Measurements from ENCODE around the gene SLC44A5.
A peak's percentile ranks its signal among the peaks of the same experiment; 100 is the strongest.
"Not testable (repeated sequence)": the region's sequence is repeated elsewhere in the genome, so short reads cannot be mapped to it uniquely, and the experiment has no call there.

SLC44A5 gene

GRCh38 chr1:75449998-75450397 is 160.9 kb downstream of the SLC44A5 start:
- DNase-seq (ENCODE audit: low spot score): no peak

- no peak for DNase-seq (ENCODE audit: low spot score)
Observed at GRCh38 chr1:75444220-75444619, 166.7 kb downstream of the SLC44A5 start.

DNA sequence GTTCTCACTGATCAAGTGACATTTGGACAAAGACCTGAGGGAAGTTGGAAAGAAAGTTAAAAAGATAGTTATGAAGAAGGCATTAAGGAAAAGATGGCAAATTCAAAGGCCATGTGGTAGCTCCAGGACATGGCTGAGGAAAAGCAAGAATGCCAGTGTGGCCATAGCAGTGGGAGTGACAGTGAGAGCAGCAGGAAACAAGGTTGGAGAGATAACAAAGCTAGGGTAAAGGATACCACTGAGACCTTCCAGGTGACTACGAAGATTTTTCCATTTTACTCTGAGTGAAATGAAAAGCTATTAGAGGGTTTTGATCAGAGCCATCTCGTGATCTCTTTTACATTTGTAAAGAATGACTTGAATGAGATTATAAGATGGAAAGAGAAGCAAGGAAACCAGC is 170.6 kb downstream of the SLC44A5 start:
- no peak for DNase-seq (ENCODE audit: low spot score)

DNA sequence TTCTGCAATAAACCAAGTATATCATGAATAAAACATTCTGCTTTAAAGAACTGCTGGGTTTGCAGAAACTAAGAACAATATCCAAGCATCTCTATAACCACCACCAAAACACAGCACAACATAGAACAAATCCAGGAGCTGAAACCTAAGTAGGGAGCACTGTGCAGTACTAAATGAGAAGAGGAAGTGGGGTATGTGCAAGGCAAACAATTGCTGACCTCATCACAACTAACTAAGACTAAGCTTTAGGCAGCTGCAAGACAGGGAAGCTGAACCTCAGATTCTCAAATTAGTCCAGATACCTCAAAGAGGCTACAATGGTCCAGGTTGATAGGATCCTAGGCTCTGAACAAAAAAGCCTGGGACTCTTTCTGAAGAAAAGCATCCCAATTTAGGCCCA is 172.6 kb downstream of the SLC44A5 start:
- peak; percentile 6 for DNase-seq (ENCODE audit: low spot score)

DNA sequence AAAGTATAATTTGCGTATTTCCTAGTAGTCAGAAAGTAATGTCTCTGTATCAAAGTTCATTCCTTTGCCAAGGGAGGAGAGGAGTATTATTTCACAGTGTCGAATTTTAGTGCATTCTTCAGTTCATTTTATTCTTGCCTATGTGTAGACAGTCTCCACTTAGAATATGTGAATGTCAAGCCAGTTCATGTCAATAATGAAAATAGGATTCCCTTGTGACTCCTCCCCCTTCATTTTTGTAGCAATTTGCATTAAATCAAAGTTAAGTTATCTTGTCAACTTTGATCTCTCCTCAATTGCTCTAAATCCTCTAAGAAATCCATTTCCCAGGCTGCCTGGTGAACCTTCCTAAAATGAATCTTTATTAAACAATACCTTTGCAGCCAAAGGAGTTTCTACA is 179.1 kb downstream of the SLC44A5 start:
- no peak for DNase-seq (ENCODE audit: low spot score)

- DNase-seq (ENCODE audit: low spot score): no peak
Observed at GRCh38 chr1:75430526-75430925, 180.4 kb downstream of the SLC44A5 start.

DNA sequence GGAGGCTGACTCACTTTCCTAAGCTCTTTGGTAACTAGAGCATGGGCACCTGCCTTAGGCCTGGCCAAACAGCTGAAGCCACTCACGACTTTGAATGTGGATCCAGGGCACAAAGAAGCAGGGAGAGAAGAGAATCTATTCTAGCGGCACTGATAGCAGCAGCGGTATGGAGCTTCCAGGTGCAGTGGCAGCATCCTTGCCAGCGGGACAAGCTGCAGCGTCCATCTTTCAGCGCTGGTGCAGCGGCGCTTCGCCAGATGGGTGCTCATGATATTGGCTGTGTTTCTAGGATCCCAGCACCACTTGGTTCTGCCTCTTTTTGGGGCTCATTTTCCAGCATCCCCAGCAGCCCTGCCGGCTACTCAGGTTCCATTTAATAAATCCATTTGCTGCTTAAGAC is 184.2 kb downstream of the SLC44A5 start:
- no peak for DNase-seq (ENCODE audit: low spot score)

- DNase-seq (ENCODE audit: low spot score): no peak
Observed at GRCh38 chr1:75425001-75425650, 185.8 kb downstream of the SLC44A5 start.

DNA sequence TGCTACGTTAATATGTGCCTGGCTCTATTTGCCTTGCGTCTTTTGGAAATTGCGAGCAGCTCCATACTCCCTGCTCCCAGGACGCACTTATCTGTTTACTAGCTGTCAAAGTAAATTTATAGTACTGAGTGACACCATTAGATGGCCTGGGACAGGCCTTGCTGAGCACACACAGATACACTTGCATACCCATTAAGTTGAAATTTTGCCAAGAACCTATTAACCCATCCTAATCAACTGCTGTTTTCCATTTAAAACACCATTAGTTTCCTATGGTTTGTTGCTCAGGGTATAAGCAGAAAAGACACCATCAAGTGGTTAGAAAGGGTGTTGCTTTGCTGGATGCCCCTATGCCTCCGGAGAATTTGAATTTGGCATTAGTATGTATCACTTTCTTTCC is 187.3 kb downstream of the SLC44A5 start:
- DNase-seq (ENCODE audit: low spot score): no peak

GRCh38 chr1:75423136-75423535 is 187.8 kb downstream of the SLC44A5 start:
- no peak for DNase-seq (ENCODE audit: low spot score)

- no peak for DNase-seq (ENCODE audit: low spot score)
Observed at GRCh38 chr1:75421371-75421770, 189.5 kb downstream of the SLC44A5 start.

DNA sequence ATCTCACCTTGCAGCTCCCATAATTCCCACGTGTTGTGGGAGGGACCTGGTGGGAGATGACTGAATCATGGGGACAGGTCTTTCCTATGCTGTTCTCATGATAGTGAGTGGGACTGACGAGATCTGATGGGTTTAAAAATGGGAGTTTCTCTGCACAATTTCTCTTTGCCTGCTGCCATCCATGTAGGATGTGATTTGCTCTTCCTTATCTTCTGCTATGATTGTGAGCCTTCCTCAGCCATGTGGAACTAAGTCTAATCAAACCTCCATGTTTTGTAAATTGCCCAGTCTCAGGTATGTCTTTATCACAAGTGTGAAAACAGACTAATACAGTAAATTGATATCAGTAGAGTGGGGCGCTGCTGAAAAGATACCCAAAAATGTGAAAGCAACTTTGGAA is 195.7 kb downstream of the SLC44A5 start:
- no peak for DNase-seq (ENCODE audit: low spot score)

- no peak for DNase-seq (ENCODE audit: low spot score)
Observed at GRCh38 chr1:75412616-75413015, 198.3 kb downstream of the SLC44A5 start.

- DNase-seq (ENCODE audit: low spot score): not testable (repeated sequence)
Observed at GRCh38 chr1:75404681-75405080, 206.2 kb downstream of the SLC44A5 start.

DNA sequence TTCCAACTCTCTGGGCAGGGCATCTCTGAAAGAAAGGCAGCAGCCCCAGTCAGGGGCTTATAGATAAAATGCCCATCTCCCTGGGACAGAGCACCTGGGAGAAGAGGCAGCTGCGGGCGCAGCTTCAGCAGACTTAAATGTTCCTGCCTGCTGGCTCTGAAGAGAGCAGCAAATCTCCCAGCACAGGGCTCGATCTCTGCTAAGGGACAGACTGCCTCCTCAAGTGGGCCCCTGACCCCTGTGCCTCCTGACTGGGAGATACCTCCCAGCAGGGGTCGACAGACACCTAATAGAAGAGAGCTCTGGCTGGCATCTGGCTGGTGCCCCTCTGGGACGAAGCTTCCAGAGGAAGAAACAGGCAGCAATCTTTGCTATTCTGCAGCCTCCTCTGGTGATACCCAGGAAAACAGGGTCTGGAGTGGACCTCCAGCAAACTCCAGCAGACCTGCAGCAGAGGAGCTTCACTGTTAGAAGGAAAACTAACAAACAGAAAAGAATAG is 207.7 kb downstream of the SLC44A5 start:
- not testable (repeated sequence) for DNase-seq (ENCODE audit: low spot score)

GRCh38 chr1:75400716-75401115 is 210.2 kb downstream of the SLC44A5 start:
- DNase-seq (ENCODE audit: low spot score): no peak

DNA sequence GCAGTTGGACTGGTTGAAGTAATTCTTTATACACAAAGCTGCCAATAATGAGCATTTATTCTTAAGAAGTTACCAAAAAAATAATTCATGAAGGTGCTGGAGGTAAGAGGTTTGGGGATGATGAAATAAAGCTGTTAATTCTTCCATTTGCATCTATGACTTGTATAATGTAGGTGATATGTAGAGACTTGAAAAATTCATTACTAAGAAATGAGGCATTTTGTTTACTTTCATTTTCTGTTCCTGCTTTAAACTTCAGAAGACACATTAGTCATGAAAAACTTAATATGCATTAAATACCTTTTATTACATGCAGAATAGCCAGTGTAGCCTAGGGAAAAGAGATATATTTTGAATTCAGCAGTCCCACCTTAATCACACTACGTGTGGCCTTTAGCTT is 214.2 kb downstream of the SLC44A5 start:
- no peak for DNase-seq (ENCODE audit: low spot score)

- DNase-seq (ENCODE audit: low spot score): no peak
Observed at GRCh38 chr1:75396260-75396659, 214.7 kb downstream of the SLC44A5 start.

DNA sequence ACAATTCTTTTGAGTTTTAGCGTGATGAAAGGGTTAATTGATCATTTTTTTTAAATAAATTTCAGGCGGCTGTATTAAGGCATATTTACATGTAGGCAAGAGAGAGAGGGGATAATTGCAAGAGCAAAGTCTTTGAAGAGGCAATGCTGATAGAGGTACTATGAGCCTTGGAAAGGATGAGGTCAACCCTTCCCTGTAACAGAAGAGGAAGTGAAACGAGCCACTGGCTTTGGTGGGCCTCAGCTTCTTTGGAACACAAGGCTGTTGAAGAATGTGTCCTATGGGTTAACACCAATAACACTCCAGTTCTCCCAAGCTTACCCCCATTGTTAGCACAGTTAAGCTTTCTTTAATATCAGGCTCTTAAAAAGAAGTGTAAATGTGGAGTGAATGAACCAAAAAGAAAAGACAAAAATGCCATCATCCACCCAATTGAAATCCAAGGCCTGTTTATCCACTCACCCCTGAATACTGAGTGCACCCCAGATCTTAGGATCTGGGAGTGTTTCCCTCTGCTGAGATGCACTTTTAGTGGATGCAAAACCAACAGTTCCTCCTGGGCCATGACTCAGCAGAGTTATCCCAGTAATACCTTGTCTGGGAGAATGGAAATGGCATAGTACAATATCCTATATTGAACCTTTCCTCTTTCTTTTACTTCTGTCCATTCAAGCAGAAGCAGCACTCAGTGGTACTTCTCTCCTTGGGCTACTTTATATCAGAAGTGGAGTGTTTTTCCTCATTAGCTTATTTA is 216.4 kb downstream of the SLC44A5 start:
- peak; percentile 55 for DNase-seq (ENCODE audit: low spot score)

DNA sequence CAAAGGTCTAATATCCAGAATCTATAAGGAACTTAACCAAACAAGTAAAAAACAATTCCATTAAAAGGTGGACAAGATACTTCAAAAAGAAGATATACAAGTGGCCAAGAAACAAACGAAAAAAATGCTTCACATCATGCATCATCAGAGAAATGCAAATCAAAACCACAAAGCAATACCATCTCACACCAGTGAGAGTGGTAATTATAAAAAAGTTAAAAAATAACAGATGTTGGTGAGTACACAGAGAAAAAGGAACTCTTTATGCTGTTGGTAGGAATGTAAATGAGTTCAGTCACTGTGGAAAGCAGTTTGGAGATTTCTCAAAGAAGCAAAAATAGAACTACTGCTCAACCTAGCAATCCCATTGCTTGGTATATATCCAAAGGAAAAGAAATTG is 218.6 kb downstream of the SLC44A5 start:
- DNase-seq (ENCODE audit: low spot score): peak; percentile 76

DNA sequence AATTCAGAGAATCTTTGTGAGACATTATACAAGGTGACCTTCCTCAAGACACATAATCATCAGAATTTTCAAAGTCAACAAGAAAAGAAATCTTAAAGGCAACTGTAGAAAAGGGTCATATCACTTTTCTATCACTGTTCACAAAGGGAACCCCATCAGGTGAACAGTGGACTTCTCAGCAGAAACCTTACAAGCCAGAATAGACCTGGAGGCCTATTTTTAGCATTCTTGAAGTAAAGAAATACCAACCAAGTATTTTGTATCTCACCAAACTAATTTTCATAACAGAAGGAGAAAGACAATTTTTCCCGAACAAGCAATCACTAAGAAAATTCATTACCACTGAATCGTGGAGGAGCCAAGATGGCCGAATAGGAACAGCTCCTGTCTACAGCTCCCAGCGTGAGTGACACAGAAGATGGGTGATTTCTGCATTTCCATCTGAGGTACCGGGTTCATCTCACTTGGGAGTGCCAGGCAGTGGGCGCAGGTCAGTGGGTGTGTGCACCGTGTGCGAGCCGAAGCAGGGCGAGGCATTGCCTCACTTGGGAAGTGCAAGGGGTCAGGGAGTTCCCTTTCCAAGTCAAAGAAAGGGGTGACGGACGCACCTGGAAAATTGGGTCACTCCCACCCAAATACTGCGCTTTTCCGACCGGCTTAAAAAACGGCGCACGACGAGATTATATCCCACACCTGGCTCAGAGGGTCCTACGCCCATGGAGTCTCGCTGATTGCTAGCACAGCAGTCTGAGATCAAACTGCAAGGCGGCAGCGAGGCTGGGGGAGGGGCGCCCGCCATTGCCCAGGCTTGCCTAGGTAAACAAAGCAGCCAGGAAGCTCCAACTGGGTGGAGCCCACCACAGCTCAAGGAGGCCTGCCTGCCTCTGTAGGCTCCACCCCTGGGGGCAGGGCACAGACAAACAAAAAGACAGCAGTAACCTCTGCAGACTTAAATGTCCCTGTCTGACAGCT is 235.2 kb downstream of the SLC44A5 start:
- DNase-seq (ENCODE audit: low spot score): not testable (repeated sequence)

GRCh38 chr1:75373542-75374159 is 237.3 kb downstream of the SLC44A5 start:
- DNase-seq (ENCODE audit: low spot score): no peak
